AG10803 (cell line): ENCODE results near the gene GMDS.

ENCODE experiments used
- DNase-seq: peaks from one replicate; pipeline ENCODE4 v3.0.0; 2010; ENCODE audit warnings: low read depth
- H3K4me3 ChIP-seq: 2 replicates; pipeline ENCODE4 v1.5.1; 2011; ENCODE audit warnings: mild to moderate bottlenecking, low read length, control low read depth
- TF ChIP-seq, protein P1 (sequence below): conservative IDR thresholded peaks from 2 replicates; pipeline ENCODE4 v1.5.1; 2011; ENCODE audit warnings: mild to moderate bottlenecking, low read length, control low read depth, inconsistent platforms

The GMDS gene

DNA sequence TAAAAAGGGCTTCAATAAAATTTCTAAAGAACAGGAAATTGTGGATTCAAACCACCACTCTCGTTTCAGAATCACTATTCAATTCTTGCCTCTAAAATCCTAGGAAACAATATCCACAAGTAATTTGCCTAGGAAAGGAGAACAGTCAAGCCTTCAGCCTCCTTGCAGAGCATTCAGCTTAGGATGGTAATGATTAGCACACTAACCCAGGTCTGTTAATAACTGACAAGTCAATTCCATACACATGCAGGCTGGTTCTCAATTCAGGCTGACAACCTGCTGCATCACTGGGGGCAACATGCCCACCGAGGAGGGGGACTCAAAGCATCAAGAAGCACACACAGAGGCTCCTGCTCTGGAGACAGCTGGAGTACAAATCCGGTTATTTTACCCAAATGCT, 57.6 kb downstream of the GMDS start:
- TF ChIP-seq, protein P1, sequence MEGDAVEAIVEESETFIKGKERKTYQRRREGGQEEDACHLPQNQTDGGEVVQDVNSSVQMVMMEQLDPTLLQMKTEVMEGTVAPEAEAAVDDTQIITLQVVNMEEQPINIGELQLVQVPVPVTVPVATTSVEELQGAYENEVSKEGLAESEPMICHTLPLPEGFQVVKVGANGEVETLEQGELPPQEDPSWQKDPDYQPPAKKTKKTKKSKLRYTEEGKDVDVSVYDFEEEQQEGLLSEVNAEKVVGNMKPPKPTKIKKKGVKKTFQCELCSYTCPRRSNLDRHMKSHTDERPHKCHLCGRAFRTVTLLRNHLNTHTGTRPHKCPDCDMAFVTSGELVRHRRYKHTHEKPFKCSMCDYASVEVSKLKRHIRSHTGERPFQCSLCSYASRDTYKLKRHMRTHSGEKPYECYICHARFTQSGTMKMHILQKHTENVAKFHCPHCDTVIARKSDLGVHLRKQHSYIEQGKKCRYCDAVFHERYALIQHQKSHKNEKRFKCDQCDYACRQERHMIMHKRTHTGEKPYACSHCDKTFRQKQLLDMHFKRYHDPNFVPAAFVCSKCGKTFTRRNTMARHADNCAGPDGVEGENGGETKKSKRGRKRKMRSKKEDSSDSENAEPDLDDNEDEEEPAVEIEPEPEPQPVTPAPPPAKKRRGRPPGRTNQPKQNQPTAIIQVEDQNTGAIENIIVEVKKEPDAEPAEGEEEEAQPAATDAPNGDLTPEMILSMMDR: no peak
- DNase-seq: no peak
- H3K4me3 ChIP-seq: no peak overlapping the region

DNA sequence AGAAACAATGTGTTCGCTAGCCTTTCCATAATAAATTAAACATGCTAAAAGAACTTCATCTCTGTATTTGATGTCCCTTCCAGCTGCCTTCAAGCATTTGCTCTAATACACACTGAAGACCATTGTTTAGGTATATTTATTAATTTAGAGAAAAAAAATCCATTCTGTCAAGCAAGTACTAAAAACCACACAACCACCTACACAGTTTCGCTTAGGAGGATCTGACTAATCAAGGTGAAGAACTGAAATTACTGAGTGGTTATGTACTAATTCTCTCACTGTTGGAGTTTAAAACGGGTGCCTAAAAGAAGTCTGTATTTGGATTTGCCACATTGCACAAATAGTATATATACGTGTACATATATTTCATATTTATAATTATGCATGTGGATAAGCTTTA, 58.9 kb downstream of the GMDS start:
- DNase-seq: no peak
- no peak overlapping the region for H3K4me3 ChIP-seq
- TF ChIP-seq, protein P1: no peak

DNA sequence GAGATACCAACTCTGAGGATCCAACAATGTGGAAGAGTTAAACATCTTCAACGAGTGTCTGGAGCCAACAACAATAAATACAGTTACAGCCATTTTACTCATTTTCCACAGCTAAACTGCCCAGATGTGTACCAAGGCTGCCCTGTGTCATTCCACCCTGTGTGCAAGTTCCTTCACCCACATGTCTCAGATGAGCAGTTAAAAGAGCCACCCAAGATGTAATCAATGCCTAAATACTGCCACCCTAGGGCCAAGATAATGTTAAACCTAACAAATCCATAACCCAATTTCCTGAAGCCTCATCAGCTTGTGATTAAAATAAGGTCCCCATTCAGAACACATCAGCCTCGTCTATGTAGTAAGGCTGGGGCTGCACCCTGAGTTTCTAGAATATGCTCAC, 59.9 kb downstream of the GMDS start:
- TF ChIP-seq, protein P1: no peak
- no peak overlapping the region for H3K4me3 ChIP-seq
- DNase-seq: no peak

GRCh38 chr6:2184700-2185455, 60.5 kb downstream of the GMDS start:
- no peak for DNase-seq
- no peak overlapping the region for H3K4me3 ChIP-seq
- TF ChIP-seq, protein P1: no peak

DNA sequence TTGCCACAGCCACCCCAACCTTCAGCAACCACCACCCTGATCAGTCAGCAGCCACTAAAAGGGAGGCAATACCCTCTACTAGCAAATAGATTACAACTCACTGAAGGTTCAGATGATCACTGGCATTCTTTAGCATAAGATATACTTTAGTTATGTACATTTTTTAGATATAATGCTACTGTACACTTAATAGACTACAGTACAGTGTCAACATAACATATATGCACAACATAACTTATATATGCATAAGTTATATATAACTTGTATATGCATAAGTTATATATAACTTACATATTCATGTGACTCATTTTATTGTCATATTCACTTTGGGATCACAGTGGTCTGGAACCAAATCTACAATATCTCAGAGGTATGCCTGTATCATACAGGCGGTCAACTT, 61.7 kb downstream of the GMDS start:
- H3K4me3 ChIP-seq: no peak overlapping the region
- TF ChIP-seq, protein P1: no peak
- DNase-seq: no peak

DNA sequence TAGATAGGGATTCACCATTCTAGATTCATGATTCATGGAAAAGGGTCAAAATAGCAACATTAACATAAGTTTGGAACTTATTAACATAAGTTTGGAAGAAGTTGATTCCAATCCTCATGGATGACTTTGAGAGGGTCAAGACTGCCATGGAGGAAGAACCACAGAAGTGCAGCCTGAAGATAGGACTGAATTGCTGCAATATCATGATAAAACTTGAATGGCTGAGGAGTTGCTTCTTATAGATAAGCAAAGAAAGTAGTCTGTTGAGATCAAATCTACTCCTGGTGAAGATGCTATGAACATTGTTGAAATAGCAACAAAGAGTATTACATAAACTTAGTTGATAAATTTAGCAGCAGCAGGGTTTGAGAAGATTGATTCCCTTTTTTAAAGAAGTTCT, 62.2 kb downstream of the GMDS start:
- TF ChIP-seq, protein P1: no peak
- H3K4me3 ChIP-seq: no peak overlapping the region

GRCh38 chr6:2182251-2182650, 63.2 kb downstream of the GMDS start:
- no peak overlapping the region for H3K4me3 ChIP-seq
- DNase-seq: no peak
- TF ChIP-seq, protein P1: no peak

More for the DNA sequence above, 62.2 kb downstream of the GMDS start:
- no peak for DNase-seq
